Measurements from ENCODE around the gene SLIT1. TPM values are rescaled to one million over a fixed set of nuclear protein-coding genes. Genes with fewer than 3 reads are reported as not detected.

Gene SLIT1
- total and polyA plus RNA-seq, 2 of the 8 experiments (the other 6 are each of a cell fraction or from before 2014, with no cell fraction given): 0.70 to 0.88 TPM

DNA sequence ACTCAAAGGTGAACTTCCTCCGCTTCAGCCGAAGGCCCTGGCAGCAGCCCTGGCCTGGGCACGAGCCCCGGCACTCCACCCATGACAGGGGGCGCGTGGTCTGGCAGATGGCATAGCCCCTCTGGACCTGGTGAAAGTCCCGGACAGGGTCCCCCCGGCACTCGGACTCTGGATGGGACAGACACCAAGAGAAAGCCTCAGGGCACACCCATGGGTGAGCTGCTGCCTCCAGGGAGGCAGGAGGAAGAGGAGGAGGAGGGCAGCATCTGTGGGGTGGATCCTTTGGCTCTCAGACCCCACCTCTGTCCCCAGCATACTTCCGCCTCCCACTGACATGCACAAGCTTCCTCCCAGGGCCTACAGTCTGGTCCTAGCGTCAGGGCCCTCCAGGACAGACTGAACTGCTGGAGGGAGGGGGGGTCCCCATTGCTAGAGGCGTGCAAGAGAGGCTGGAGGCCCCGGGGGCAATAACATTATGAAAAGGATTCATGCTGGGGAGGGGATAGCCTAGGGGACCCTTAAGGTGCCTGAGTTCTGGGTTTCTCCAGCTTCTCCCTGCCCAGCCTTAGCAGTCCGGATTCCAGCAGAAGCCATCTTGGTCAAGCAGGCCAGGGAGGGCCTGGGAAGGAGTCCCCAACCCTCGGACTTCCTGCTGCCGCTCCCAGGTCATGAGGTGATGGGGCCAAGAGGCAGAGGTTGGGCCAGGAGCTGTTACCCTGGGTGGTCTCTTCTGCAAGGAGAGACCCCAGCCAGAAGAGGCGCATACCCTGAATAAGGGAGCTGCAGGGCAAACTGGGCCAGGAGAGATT, 184.4 kb downstream of the SLIT1 start:
- Histone ChIP-seq H3K27ac (ENCODE audit: low read depth, low read length) (no peak overlapping the region), H2BK15ac (ENCODE audit: low read length) (no peak overlapping the region), H3K9ac (replicated peaks in 1 of 4; ENCODE audit: extremely low read depth in 1 of 4, low read depth in 3 of 4, low read length in 3 of 4) (no peak overlapping the region), H3K79me1 (ENCODE audit: low read depth, low read length) (no peaks in the 10 kb centered on the region), H2BK20ac (ENCODE audit: low read length) (no peak overlapping the region), H3K9me3 (ENCODE audit: insufficient read depth in 2 of 2, low read depth in 1 of 2, low read length in 1 of 2) (no peaks in the 10 kb centered on the region), H3K36me3 (ENCODE audit: control insufficient read depth in 2 of 4, insufficient read depth in 4 of 4, low read length in 3 of 4) (no peaks in the 10 kb centered on the region), H4K5ac (ENCODE audit: insufficient read length, low read depth, low read length) (no peak overlapping the region), H3K79me2 (ENCODE audit: control insufficient read depth in 1 of 2, insufficient read depth in 2 of 2, low read length in 2 of 2) (no peaks in the 10 kb centered on the region), H2BK5ac (ENCODE audit: low read depth, low read length) (no peak overlapping the region), H2AK5ac (ENCODE audit: low read depth, low read length) (no peak overlapping the region), H2BK120ac (replicated peaks; ENCODE audit: low read depth, low read length) (no peak overlapping the region), H3K4me2 (ENCODE audit: insufficient read depth in 1 of 2, low read depth in 2 of 2, low read length in 2 of 2) (no peak overlapping the region), H3K23me2 (ENCODE audit: low read depth, low read length) (no peaks in the 10 kb centered on the region), H4K91ac (replicated peaks; ENCODE audit: insufficient read length, low read length) (no peak overlapping the region), H3K56ac (replicated peaks; ENCODE audit: insufficient read length, low read depth, low read length) (no peak overlapping the region), H3K14ac (ENCODE audit: insufficient read length) (no peak overlapping the region), H2AFZ (ENCODE audit: low read length) (no peak overlapping the region), H3K27me3 (replicated peaks in 1 of 4; ENCODE audit: control insufficient read depth in 3 of 4, extremely low read depth in 1 of 4, insufficient read depth in 3 of 4, low read length in 3 of 4) (no peaks in the 10 kb centered on the region), H3K4me1 (replicated peaks in 1 of 4; ENCODE audit: control insufficient read depth in 3 of 4, insufficient read depth in 4 of 4, low read length in 3 of 4) (peaks cover 0 to 4% (median 1%) of the 10 kb centered on the region in 4 experiments; a peak in 4 of 7 replicates), H3K18ac (ENCODE audit: extremely low read depth, low read length) (no peak overlapping the region), H3K4ac (replicated peaks; ENCODE audit: insufficient read length, low read depth, low read length) (no peak overlapping the region), H2BK12ac (ENCODE audit: low read depth, low read length) (no peak overlapping the region), H3K4me3 (ENCODE audit: extremely low read depth in 1 of 4, insufficient read depth in 2 of 4, low read depth in 3 of 4, low read length in 4 of 4) (no peak overlapping the region), H3K23ac (ENCODE audit: insufficient read length) (no peak overlapping the region), H4K20me1 (replicated peaks in 1 of 2; ENCODE audit: control insufficient read depth in 1 of 2, insufficient read depth in 2 of 2, low read length in 2 of 2) (no peaks in the 10 kb centered on the region), H4K8ac (ENCODE audit: extremely low read depth, insufficient read depth, low read length) (no peak overlapping the region)
- TF ChIP-seq TCF12 (IDR thresholded peaks at IDR 0.05; ENCODE audit: low read depth, low read length) (no peak), JUND (IDR thresholded peaks at IDR 0.05; ENCODE audit: low read length) (no peak), ZNF274 (IDR thresholded peaks at IDR 0.05; ENCODE audit: borderline replicate concordance, extremely low read depth, low read length) (no peak), PHF8 (conservative IDR thresholded peaks at IDR 0.05; ENCODE audit: low read depth, low read length) (no peak), SAP30 (IDR thresholded peaks at IDR 0.05; ENCODE audit: insufficient read depth, insufficient replicate concordance, low read length) (no peak), CTBP2 (IDR thresholded peaks at IDR 0.05; ENCODE audit: borderline replicate concordance, insufficient read depth, insufficient read length, low read length) (no peak)
- 91% methylated on average over 16 of the region's 17 CpGs; no CpG with 5 or more reads in 1 of the 2 experiments for WGBS, 2 experiments (ENCODE audit: extremely low coverage in 1 of 2, insufficient coverage in 1 of 2, insufficient read length in 1 of 2, insufficient replicate concordance in 2 of 2, low coverage in 1 of 2, low lambda C conversion rate in 2 of 2, missing lambda C conversion rate in 1 of 2)
- POLR2A ChIA-PET (ENCODE audit: partially characterized antibody): no interaction called here
- DNase-seq (ENCODE audit: low read depth in 1 of 2, low spot score in 2 of 2) (no peak), FAIRE-seq (no peak)
- CTCF ChIA-PET (ENCODE audit: partially characterized antibody): interaction anchor here (0.6 to 8.1 kb wide), 15 partner anchors 9 to 1217 kb away, joined by 3 to 47 read pairs (median 5); no protein-coding TSS in a partner anchor

Data from H1 (cell line).